Measurements from ENCODE around the gene UBAP1L. TPM values are rescaled to one million over a fixed set of nuclear protein-coding genes. Genes with fewer than 3 reads are reported as not detected.
A peak's percentile ranks its signal among the peaks of the same experiment; 100 is the strongest.

The UBAP1L gene
- total RNA-seq, 1 donor from 2014 or later = 5.6 TPM

DNA sequence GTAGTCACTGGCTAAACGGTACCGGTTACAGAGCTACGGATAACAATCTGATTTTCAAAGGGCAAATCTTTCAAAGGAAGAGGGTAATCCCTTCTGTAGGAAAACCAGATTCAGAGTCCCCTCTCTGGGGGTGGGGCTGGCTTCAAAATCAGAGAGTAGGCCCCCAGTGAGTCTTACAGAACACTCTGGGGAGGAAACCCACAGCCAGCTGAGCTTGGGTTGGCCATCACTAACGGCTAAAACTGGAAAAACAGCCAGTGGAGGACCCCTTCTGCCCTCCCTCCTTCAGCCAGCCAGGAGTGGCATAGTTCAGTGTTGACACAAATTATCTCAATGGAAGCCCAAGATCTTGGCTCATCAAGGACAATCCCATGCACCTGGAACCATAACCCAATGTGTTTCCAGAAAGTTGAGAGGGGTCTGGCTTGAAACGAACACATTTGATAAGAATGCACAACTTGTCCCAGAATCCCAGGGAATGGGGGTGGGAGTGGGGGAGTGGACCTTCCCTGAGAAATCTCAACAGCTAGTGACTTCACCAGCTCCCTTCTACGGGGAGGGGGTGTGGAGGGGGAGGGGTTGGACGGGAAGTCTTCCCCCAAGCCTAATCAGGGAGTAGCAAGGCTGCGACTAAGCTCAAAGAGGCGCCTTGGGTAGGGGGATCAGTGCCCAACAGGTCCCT is 48.2 kb downstream of the UBAP1L start:
- no peak for DNase-seq (ENCODE audit: low spot score)

DNA sequence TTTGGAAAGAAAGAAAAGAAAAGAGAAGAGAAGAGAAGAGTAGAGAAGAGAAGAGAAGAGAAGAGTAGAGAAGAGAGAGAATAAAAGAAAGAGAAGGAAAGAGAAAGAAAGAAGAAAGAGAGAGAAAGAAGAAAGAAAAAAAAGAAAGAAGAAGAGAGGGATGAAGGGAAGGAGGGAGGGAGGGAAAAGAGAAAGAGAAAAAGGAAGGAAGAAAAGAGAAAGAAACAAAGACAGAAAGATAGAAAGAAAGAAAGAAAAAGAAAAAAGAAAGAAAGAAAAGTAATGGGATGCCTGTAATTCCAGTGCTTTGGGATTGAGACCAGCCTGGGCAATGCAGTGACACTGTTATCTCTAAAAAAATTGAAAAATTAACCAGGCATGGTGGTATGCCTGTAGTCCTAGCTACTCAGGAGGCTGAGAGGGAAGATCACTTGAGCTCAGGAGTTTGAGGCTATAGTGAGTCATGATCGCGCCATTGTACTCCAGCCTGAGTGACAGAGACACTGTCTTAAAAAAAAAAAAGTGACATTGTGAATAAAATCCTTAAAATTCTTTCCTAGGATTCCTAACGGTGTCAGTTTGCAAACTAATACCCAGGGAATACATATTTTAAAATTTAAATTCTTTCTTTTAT is 48.9 kb downstream of the UBAP1L start:
- DNase-seq (ENCODE audit: low spot score) = no peak

- DNase-seq (ENCODE audit: low spot score) = no peak
Observed at GRCh38 chr15:65062726-65063125, 52.3 kb downstream of the UBAP1L start.

- no peak for DNase-seq (ENCODE audit: low spot score)
Observed at GRCh38 chr15:65062061-65062460, 52.9 kb downstream of the UBAP1L start.

DNA sequence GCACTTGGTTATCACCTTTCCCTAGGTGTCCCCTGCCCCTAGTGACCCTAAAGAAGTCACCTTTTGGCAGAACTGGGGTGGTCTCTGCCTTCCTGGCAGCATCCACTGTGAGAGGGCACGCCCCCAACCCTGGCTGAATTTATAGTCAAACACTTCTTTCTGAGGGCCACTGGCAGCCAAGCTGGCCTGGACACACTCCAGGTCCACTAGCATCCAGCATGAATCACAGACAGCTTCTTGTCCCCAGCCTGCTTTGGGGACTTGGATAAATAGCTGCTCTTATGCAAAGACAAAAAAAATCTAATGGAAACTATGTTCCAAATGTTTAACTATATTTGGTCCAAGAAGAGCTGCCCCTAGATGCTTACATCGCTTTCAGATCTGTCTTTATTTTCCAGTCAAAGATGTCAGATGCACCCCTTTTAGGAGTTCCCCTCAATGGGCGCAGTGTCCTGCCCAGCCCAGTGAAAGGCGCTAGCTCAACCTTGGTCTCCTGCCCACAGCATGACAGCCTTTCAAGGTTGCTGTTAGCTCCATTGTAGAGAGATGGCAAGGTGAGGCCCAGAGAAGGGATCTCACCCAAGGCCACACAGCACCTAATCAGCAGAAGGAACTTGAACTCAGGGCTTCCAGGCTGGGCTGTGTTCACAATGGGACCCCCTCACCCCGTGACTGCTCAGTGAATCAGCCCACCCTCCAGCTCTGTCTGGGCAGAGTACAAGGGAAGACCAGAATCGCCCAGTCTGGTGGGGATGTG is 54.2 kb downstream of the UBAP1L start:
- DNase-seq (ENCODE audit: low spot score) = no peak

- no peak for DNase-seq (ENCODE audit: low spot score)
Observed at GRCh38 chr15:65059931-65060596, 54.9 kb downstream of the UBAP1L start.

- DNase-seq (ENCODE audit: low spot score) = no peak
Observed at GRCh38 chr15:65059369-65059750, 55.6 kb downstream of the UBAP1L start.

- no peak for DNase-seq (ENCODE audit: low spot score)
Observed at GRCh38 chr15:65058394-65059368, 56.3 kb downstream of the UBAP1L start.

DNA sequence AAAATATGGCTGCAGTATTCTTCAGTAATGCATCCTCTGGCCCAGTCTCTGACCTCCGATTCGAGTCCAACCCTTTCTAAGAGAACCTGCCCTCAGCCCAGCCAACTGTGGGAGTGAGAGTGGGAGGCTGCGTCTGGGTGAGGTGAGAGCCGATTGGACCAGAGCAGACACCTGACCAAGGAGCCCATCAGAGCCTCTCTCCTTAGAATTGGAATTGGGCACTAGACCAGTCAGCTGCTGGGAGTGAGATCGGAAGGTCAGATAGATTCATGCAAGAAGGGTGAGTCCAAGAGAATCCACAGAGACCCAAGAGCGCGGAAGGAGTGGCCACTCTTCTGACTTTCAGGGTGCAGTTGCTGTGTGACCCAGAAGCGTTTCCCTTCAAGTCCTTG is 57.5 kb downstream of the UBAP1L start:
- no peak for DNase-seq (ENCODE audit: low spot score)

DNA sequence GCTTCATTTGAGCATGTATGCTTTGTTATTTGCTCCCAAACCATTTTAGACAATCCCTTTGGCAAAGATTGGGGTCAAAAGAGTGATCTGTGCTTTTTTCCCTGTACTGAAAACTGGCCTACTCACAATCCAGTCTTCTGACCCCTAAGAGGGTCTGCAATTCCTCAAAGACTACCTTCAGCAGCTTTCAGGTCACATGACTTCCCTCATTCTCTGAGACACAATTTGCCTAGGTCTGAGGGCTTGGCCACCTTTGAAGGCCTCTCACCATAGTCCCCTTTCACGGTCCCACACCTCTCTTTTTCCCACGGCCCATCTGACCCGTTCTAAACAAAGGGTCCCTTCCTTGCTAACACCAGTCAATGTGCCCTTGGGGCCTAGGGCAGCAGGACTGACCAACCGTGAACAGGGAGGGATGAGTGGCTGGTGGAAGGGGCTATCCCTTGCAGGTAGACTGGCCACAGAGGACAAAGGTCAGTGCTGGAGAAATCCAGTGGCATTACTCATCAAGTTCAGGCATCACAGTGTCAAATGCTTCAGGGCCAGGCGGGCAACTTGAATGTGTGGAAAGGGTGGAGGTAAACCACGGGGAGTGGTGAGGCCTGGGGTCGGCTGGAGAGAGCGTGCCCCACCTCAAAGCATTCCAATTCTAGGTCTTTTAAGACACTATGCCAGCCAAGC is 58.0 kb downstream of the UBAP1L start:
- peak; percentile 77 for DNase-seq (ENCODE audit: low spot score)

- no peak for DNase-seq (ENCODE audit: low spot score)
Observed at GRCh38 chr15:65056106-65056505, 58.9 kb downstream of the UBAP1L start.

- peak; percentile 71 for DNase-seq (ENCODE audit: low spot score)
Observed at GRCh38 chr15:65055201-65055870, 59.7 kb downstream of the UBAP1L start.

GRCh38 chr15:65054333-65055200 is 60.4 kb downstream of the UBAP1L start:
- peak; percentile 80 for DNase-seq (ENCODE audit: low spot score)

- no peak for DNase-seq (ENCODE audit: low spot score)
Observed at GRCh38 chr15:65052956-65053355, 62.0 kb downstream of the UBAP1L start.

DNA sequence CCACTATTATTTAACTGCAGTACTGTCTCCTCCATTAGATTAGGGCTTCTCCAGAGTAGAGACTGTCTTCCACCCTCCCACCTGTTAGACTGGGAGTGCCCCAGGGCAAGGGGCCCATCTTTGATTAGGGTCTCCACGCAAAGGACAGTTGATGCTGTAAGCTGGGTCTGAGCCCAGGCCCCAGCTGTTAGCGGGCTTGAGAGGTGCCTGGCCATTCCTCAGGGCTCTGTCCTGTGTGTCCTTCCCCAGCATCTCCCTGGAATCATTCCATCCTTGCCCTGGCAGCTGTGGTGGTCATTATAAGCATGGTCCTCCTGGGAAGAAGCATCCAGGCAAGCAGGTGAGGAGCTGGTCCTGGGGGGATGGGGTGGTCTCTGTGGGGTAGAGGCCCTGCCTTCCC is 63.7 kb downstream of the UBAP1L start:
- no peak for DNase-seq (ENCODE audit: low spot score)

DNA sequence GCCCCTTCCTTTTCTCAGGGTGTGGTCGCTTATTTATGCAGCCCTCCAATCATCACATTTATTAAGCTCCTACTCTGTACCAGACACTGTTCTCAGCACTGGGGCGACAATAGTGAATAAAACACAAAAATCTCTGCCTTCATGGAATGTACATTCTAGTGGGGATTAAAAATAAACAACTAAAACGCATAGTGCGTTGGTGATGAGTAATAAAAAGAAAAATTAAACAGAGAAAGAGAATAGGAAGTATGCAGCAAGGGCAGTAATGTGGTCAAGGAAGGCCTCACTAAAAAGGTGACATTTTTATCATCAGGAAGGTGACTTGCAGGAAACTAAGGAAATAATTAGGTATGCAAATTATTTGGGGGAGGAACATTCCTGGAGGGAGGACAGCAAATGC is 64.7 kb downstream of the UBAP1L start:
- DNase-seq (ENCODE audit: low spot score) = no peak

- DNase-seq (ENCODE audit: low spot score) = peak; percentile 93
Observed at GRCh38 chr15:65049418-65049840, 65.6 kb downstream of the UBAP1L start.

DNA sequence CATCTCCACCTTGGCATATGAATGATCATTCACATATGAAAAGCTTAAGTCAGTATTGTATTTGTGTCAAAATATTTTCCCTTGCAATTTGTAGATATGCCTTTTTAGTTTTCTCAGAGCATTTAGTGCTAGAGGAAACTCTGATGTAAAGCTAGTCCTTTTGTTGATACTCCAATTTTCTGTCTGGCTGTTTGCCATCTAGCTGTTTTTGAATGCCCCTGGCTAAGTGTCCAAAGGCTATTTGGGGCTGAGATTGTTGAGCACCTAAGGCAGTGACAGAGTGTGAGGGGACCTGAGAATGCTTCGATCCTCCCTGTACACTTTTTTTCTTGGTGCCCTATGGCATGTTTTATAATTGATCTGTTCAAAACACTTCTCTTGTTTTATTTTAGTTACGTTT is 66.8 kb downstream of the UBAP1L start:
- DNase-seq (ENCODE audit: low spot score) = no peak

Data from mucosa of gallbladder (tissue), 1 donor.